IMR-90 (cell line): Measurements from ENCODE around the gene ABCA4. TPM values are rescaled to one million over a fixed set of nuclear protein-coding genes. Genes with fewer than 3 reads are reported as not detected.

Experiments used
- ATAC-seq: fragments of 200-7000 bp; cut with Tn5 transposase; 2 replicates; pipeline ENCODE4 v1.9.1; 2020; ENCODE audit warnings: low read depth, mild to moderate bottlenecking, moderate library complexity
- BruUV-seq: library from RNA; stranded (reverse); fragments of 400-500 nt; replicated peaks from 2 replicates; lab custom pipeline; 2021; lab: Mats Ljungman, UMichigan
- CTCF ChIA-PET: fragments of 300-600 bp; formaldehyde crosslinking; extraction: SDS; loops from one replicate; lab custom pipeline; 2021; ENCODE audit warnings: antibody characterized with exemption; lab: Yijun Ruan, JAX
- POLR2A ChIA-PET: fragments of 300-600 bp; sonication (Branson Sonifier 250); formaldehyde crosslinking; loops from one replicate; lab custom pipeline; 2022; ENCODE audit warnings: antibody characterized with exemption; ENCODE audit not compliant: unreplicated experiment; lab: Charles Lee
- DNase-seq: peaks from one replicate; pipeline ENCODE4 v3.0.0; 2013
- H2AFZ ChIP-seq: replicated peaks from 2 replicates; pipeline ENCODE3; 2013; ENCODE audit warnings: low read length, mild to moderate bottlenecking; ENCODE audit not compliant: poor library complexity
- H2AK5ac ChIP-seq: 2 replicates; pipeline ENCODE4 v1.6.1; 2013; ENCODE audit warnings: low read depth, low read length, inconsistent platforms
- H2AK9ac ChIP-seq: replicated peaks from 2 replicates; pipeline ENCODE3; 2013; ENCODE audit warnings: mild to moderate bottlenecking, low read depth, low read length, moderate library complexity; ENCODE audit not compliant: poor library complexity
- H2BK120ac ChIP-seq: 2 replicates; pipeline ENCODE4 v1.6.1; 2013; ENCODE audit warnings: low read depth, low read length, inconsistent platforms
- H2BK15ac ChIP-seq: 3 replicates; pipeline ENCODE4 v1.6.1; 2013; ENCODE audit warnings: low read depth, low read length, inconsistent platforms
- H2BK20ac ChIP-seq: 2 replicates; pipeline ENCODE4 v1.6.1; 2013; ENCODE audit warnings: low read depth, mild to moderate bottlenecking, inconsistent platforms, low read length, moderate library complexity
- H2BK5ac ChIP-seq: 2 replicates; pipeline ENCODE4 v1.6.1; 2013; ENCODE audit warnings: mild to moderate bottlenecking, low read depth, low read length, inconsistent platforms; ENCODE audit not compliant: poor library complexity, severe bottlenecking
- H3K14ac ChIP-seq: replicated peaks from 2 replicates; pipeline ENCODE4 v1.6.1; 2013; ENCODE audit warnings: low read depth, low read length, inconsistent platforms
- H3K18ac ChIP-seq: 2 replicates; pipeline ENCODE4 v1.6.1; 2013; ENCODE audit warnings: low read depth, low read length, control low read depth
- H3K23ac ChIP-seq: 2 replicates; pipeline ENCODE4 v1.6.1; 2013; ENCODE audit warnings: low read depth, low read length, inconsistent platforms
- H3K27ac ChIP-seq: 2 replicates; pipeline ENCODE4 v1.5.1; 2013; ENCODE audit warnings: mild to moderate bottlenecking, control low read depth, low read length; ENCODE audit not compliant: insufficient read depth
- H3K27me3 ChIP-seq: 2 replicates; pipeline ENCODE4 v1.6.1; 2013; ENCODE audit warnings: low read length; ENCODE audit not compliant: control insufficient read depth, insufficient read depth
- H3K36me3 ChIP-seq: 2 replicates; pipeline ENCODE4 v1.6.1; 2013; ENCODE audit warnings: low read length, mixed read lengths; ENCODE audit not compliant: control insufficient read depth, insufficient read depth
- H3K4ac ChIP-seq: 2 replicates; pipeline ENCODE4 v1.6.1; 2013; ENCODE audit warnings: low read depth, low read length, inconsistent platforms
- H3K4me1 ChIP-seq: 2 replicates; pipeline ENCODE4 v1.6.1; 2013; ENCODE audit warnings: low read length, mixed read lengths; ENCODE audit not compliant: control insufficient read depth, insufficient read depth
- H3K4me2 ChIP-seq: 2 replicates; pipeline ENCODE4 v1.6.1; 2013; ENCODE audit warnings: low read depth, mild to moderate bottlenecking, control low read depth, low read length, moderate library complexity
- H3K4me3 ChIP-seq: 2 replicates; pipeline ENCODE4 v1.5.1; 2013; ENCODE audit warnings: low read depth, mild to moderate bottlenecking, control low read depth, low read length, moderate library complexity; ENCODE audit not compliant: insufficient read depth
- H3K56ac ChIP-seq: 2 replicates; pipeline ENCODE4 v1.6.1; 2013; ENCODE audit warnings: low read length, inconsistent platforms; ENCODE audit not compliant: insufficient read depth; ENCODE audit errors: extremely low read depth
- H3K79me1 ChIP-seq, 2 experiments: 2 replicates each; pipeline ENCODE4 v1.6.1; 2013; ENCODE audit warnings: low read length in 2 of 2, inconsistent platforms in 1 of 2, low read depth in 1 of 2
- H3K9ac ChIP-seq: 2 replicates; pipeline ENCODE4 v1.6.1; 2013; ENCODE audit warnings: low read depth, low read length, control low read depth
- H3K9me1 ChIP-seq: 2 replicates; pipeline ENCODE4 v1.6.1; 2013; ENCODE audit warnings: low read length, inconsistent platforms; ENCODE audit not compliant: insufficient read depth
- H3K9me3 ChIP-seq: 2 replicates; pipeline ENCODE4 v1.6.1; 2013; ENCODE audit warnings: low read length; ENCODE audit not compliant: control insufficient read depth, insufficient read depth
- H4K20me1 ChIP-seq: 2 replicates; pipeline ENCODE4 v1.6.1; 2013; ENCODE audit warnings: low read length, inconsistent platforms; ENCODE audit not compliant: insufficient read depth
- H4K5ac ChIP-seq: 2 replicates; pipeline ENCODE4 v1.6.1; 2013; ENCODE audit warnings: mild to moderate bottlenecking, low read depth, low read length, control low read depth
- H4K8ac ChIP-seq, 2 experiments: 2 replicates each; pipeline ENCODE4 v1.6.1; 2013; ENCODE audit warnings: low read depth in 2 of 2, low read length in 2 of 2, control low read depth in 1 of 2, inconsistent platforms in 1 of 2
- H4K91ac ChIP-seq: 2 replicates; pipeline ENCODE4 v1.6.1; 2013; ENCODE audit warnings: low read depth, low read length, inconsistent platforms; ENCODE audit not compliant: insufficient read depth
- BHLHE40 ChIP-seq: fragments of 150-350 bp; IDR thresholded peaks from 2 replicates; pipeline ENCODE4 v1.6.1; 2016; ENCODE audit warnings: mild to moderate bottlenecking, low read depth, low read length
- CEBPB ChIP-seq: IDR thresholded peaks from 2 replicates; pipeline ENCODE4 v1.6.1; 2012; ENCODE audit warnings: low read depth, low read length, improper control_type of control experiment
- CHD1 ChIP-seq: IDR thresholded peaks from 2 replicates; pipeline ENCODE4 v1.6.1; 2012; ENCODE audit warnings: low read depth, low read length, improper control_type of control experiment
- CTCF ChIP-seq: conservative IDR thresholded peaks from 2 replicates; pipeline ENCODE4 v1.5.1; 2012; ENCODE audit warnings: mild to moderate bottlenecking, low read depth, low read length, improper control_type of control experiment
- FOS ChIP-seq: fragments of 150-350 bp; IDR thresholded peaks from 2 replicates; pipeline ENCODE4 v1.6.1; 2016; ENCODE audit warnings: low read depth, low read length
- MAFK ChIP-seq: IDR thresholded peaks from 2 replicates; pipeline ENCODE4 v1.6.1; 2012; ENCODE audit warnings: low read depth, low read length, improper control_type of control experiment
- MAZ ChIP-seq: IDR thresholded peaks from 2 replicates; pipeline ENCODE4 v1.6.1; 2012; ENCODE audit warnings: low read depth, mild to moderate bottlenecking, low read length, improper control_type of control experiment, moderate library complexity, borderline replicate concordance
- POLR2A ChIP-seq: IDR thresholded peaks from 2 replicates; pipeline ENCODE4 v1.6.1; 2012; ENCODE audit warnings: mild to moderate bottlenecking, low read depth, low read length
- RAD21 ChIP-seq: IDR thresholded peaks from 2 replicates; pipeline ENCODE4 v1.6.1; 2012; ENCODE audit warnings: low read length, improper control_type of control experiment
- RFX5 ChIP-seq: IDR thresholded peaks from 2 replicates; pipeline ENCODE4 v1.8.0; 2012; ENCODE audit warnings: low read depth, mild to moderate bottlenecking, low read length, moderate library complexity
- SMC3 ChIP-seq: fragments of 150-350 bp; IDR thresholded peaks from 2 replicates; pipeline ENCODE4 v1.6.1; 2016; ENCODE audit warnings: low read depth, mild to moderate bottlenecking, antibody characterized with exemption, low read length, moderate library complexity
- USF2 ChIP-seq: fragments of 150-350 bp; IDR thresholded peaks from 2 replicates; pipeline ENCODE4 v1.6.1; 2017; ENCODE audit warnings: mild to moderate bottlenecking, antibody characterized with exemption, low read length, low read depth
- WGBS, 2 experiments: methylation state at CpG; one replicate each; pipeline versions ENCODE4 v1.1.5 to v1.1.7; 2013; ENCODE audit warnings: missing lambda C conversion rate in 2 of 2; ENCODE audit not compliant: insufficient read length in 1 of 2; ENCODE audit errors: extremely low coverage in 2 of 2; 5-methylcytosine and 5-hydroxymethylcytosine counted together
- dilution Hi-C: fragments of 300-500 bp; cut with HindIII; formaldehyde crosslinking; loops from one replicate; pipeline ENCODE4 v1.14.3; 2018; ENCODE audit warnings: low sequenced_read_pairs; ENCODE audit not compliant: unreplicated experiment
- in situ Hi-C: fragments of 300-500 bp; cut with MboI; formaldehyde crosslinking; loops from 3 replicates; pipeline ENCODE4 v1.14.3; 2019; ENCODE audit warnings: low sequenced_read_pairs, inconsistent platforms, mixed read lengths
- intact Hi-C: fragments of 100-400 bp; cut with micrococcal nuclease; formaldehyde crosslinking; loops from 2 replicates; pipeline ENCODE4 v1.10.0; 2022
- polyA plus RNA-seq, 3 experiments: library from polyadenylated mRNA; depleted of rRNA; stranded (reverse); fragments of >200 nt; gene quantifications; 2 replicates each; pipeline ENCODE4 v1.2.3, GENCODE V29; 2012; ENCODE audit warnings: low replicate concordance in 1 of 3
- total RNA-seq: library from RNA; depleted of rRNA; stranded (reverse); fragments of >200 nt; gene quantifications from 2 replicates; pipeline ENCODE4 v1.2.3, GENCODE V29; 2012

Gene ABCA4
- total and polyA plus RNA-seq, 2 of the 4 experiments (the other 2 are of a cell fraction) = under 0.01 to 0.36 TPM

GRCh38 chr1:94160811-94161210 is 39.9 kb upstream of the ABCA4 start:
- Histone ChIP-seq H3K56ac (no peak overlapping the region; the same call in 1 of the 2 replicates), H3K4me2 (peak overlapping the region; percentile 2; the same call in 1 of the 2 replicates), H2BK20ac (no peak overlapping the region), H2BK5ac (no peak overlapping the region), H2AK5ac (no peak overlapping the region), H3K14ac (peak overlapping the region; percentile 7), H3K27ac (no peak overlapping the region), H3K23ac (no peak overlapping the region), H3K4me3 (no peak overlapping the region), H4K20me1 (no peaks in the 10 kb centered on the region), H4K8ac (no peak overlapping the region; a peak in 1 of 4 replicates), H3K9me3 (no peaks in the 10 kb centered on the region; the same call in 1 of the 2 replicates), H3K4ac (no peak overlapping the region), H3K4me1 (no peaks in the 10 kb centered on the region; the same call in 1 of the 2 replicates), H3K9ac (no peak overlapping the region), H2AFZ (no peak overlapping the region), H2BK120ac (no peak overlapping the region), H4K91ac (no peak overlapping the region), H3K36me3 (no peaks in the 10 kb centered on the region), H2BK15ac (no peak overlapping the region), H3K79me1 (no peaks in the 10 kb centered on the region), H3K9me1 (peaks cover 5% of the 10 kb centered on the region; the same call in 1 of the 2 replicates), H2AK9ac (no peak overlapping the region), H3K27me3 (no peaks in the 10 kb centered on the region), H4K5ac (no peak overlapping the region), H3K18ac (no peak overlapping the region)
- dilution Hi-C loops = no loop called here
- in situ Hi-C loops = no loop called here
- DNase-seq (peak; percentile 86), ATAC-seq (0 out of 2 replicates have a peak, but pooled peaks have one; percentile 49)
- POLR2A ChIA-PET = no interaction called here
- no TSS peak for BruUV-seq
- 30% methylated on average over 2 of the region's 4 CpGs; no CpG with 5 or more reads in 1 of the 2 experiments for WGBS, 2 experiments
- TF ChIP-seq CTCF = no peak
- TF ChIP-seq CHD1 = no peak
- no peak for TF ChIP-seq RAD21
- TF ChIP-seq MAFK = no peak
- peak; percentile 60 for TF ChIP-seq FOS
- TF ChIP-seq RFX5 = no peak
- no peak for TF ChIP-seq USF2
- no peak for TF ChIP-seq CEBPB
- no peak for TF ChIP-seq SMC3
- TF ChIP-seq BHLHE40 = peak; percentile 77
- no peak for TF ChIP-seq MAZ
- TF ChIP-seq POLR2A = no peak
- CTCF ChIA-PET = no interaction called here
- intact Hi-C loops = no loop called here
